PC-9 (cell line): Measurements from ENCODE around the gene FOXN1.

Experiments used
- CTCF ChIP-seq: fragments of 200-600 bp; sonication (generic); conservative IDR thresholded peaks from 2 replicates; pipeline ENCODE4 v1.6.1; 2017; ENCODE audit warnings: mixed run types, antibody characterized with exemption, mild to moderate bottlenecking, moderate library complexity
- EZH2 ChIP-seq: fragments of 200-600 bp; sonication (generic); IDR thresholded peaks from 2 replicates; pipeline ENCODE4 v1.8.0; 2017; ENCODE audit warnings: antibody characterized with exemption, low read depth

- no peak for TF ChIP-seq EZH2
- no peak for TF ChIP-seq CTCF
Observed at GRCh38 chr17:28569446-28569845, 63.3 kb downstream of the FOXN1 start.
